Activated CD4-positive, CD25-positive, alpha-beta regulatory T cell (primary cell): ENCODE data around the gene SCAP.
"Not testable (repeated sequence)": the region's sequence is repeated elsewhere in the genome, so short reads cannot be mapped to it uniquely, and the experiment has no call there.

ENCODE experiments used
- DNase-seq, 4 experiments: peaks; one replicate each; lab custom pipeline; 2025; lab: John Stamatoyannopoulos, UW

SCAP gene

GRCh38 chr3:47480267-47480666, 4.5 kb upstream of the SCAP start:
- not testable (repeated sequence) for DNase-seq

- DNase-seq = no peak
Measured at GRCh38 chr3:47479826-47480160, 4.1 kb upstream of the SCAP start.

GRCh38 chr3:47478022-47478421, 2.3 kb upstream of the SCAP start:
- DNase-seq = no peak

GRCh38 chr3:47476644-47477199, 981 bp upstream of the SCAP start:
- DNase-seq = no peak

- DNase-seq = no peak
Measured at GRCh38 chr3:47476330-47476626, 537 bp upstream of the SCAP start.

- DNase-seq = no peak
Measured at GRCh38 chr3:47475029-47475569, 642 bp downstream of the SCAP start.

- DNase-seq = no peak
Measured at GRCh38 chr3:47473391-47473790, 2.4 kb downstream of the SCAP start.

GRCh38 chr3:47469616-47470015, 6.1 kb downstream of the SCAP start:
- DNase-seq = no peak

- DNase-seq = not testable (repeated sequence)
Measured at GRCh38 chr3:47468315-47468714, 7.4 kb downstream of the SCAP start.

GRCh38 chr3:47464588-47464987, 11.2 kb downstream of the SCAP start:
- no peak for DNase-seq

- DNase-seq = not testable (repeated sequence)
Measured at GRCh38 chr3:47459534-47460085, 16.1 kb downstream of the SCAP start.

- DNase-seq = no peak
Measured at GRCh38 chr3:47456984-47457383, 18.8 kb downstream of the SCAP start.

- DNase-seq = no peak
Measured at GRCh38 chr3:47455806-47456452, 19.8 kb downstream of the SCAP start.

GRCh38 chr3:47452453-47453215, 23.1 kb downstream of the SCAP start:
- DNase-seq = no peak

- no peak for DNase-seq
Measured at GRCh38 chr3:47444103-47444502, 31.6 kb downstream of the SCAP start.

- no peak for DNase-seq
Measured at GRCh38 chr3:47443611-47443995, 32.1 kb downstream of the SCAP start.

GRCh38 chr3:47441796-47442551, 33.8 kb downstream of the SCAP start:
- DNase-seq = no peak

- DNase-seq = no peak
Measured at GRCh38 chr3:47440131-47440530, 35.6 kb downstream of the SCAP start.

- no peak for DNase-seq
Measured at GRCh38 chr3:47436180-47436579, 39.6 kb downstream of the SCAP start.

- no peak for DNase-seq
Measured at GRCh38 chr3:47434849-47435248, 40.9 kb downstream of the SCAP start.

- DNase-seq = no peak
Measured at GRCh38 chr3:47433796-47434195, 41.9 kb downstream of the SCAP start.

- DNase-seq = no peak
Measured at GRCh38 chr3:47432673-47433072, 43.1 kb downstream of the SCAP start.
